PC-9 (cell line): ENCODE data around the gene THADA.

Source experiments
- EZH2 ChIP-seq: fragments of 200-600 bp; sonication (generic); IDR thresholded peaks from 2 replicates; pipeline ENCODE4 v1.8.0; 2017; ENCODE audit warnings: antibody characterized with exemption, low read depth
- TF ChIP-seq, protein P1 (sequence below): fragments of 200-600 bp; sonication (generic); conservative IDR thresholded peaks from 2 replicates; pipeline ENCODE4 v1.6.1; 2017; ENCODE audit warnings: mixed run types, antibody characterized with exemption, mild to moderate bottlenecking, moderate library complexity

DNA sequence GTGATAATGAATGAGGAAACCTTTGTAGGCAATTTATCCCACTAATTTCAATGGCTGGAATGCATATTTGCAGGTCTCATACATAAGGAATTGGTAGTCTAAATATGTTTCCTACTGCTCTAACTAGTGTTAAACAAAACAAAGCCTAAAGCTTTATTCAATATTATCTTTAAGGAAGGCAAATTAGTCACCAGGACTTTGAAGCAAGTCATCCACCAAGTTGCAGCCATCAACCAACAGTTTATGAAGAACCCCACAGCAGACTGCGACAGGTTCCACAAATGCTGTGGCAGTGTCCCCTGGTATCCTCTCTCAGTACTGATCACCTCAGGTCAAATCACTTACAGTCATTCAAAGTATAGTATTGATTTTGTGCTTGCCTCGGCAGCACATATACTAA is 187.9 kb downstream of the THADA start:
- TF ChIP-seq, protein P1, sequence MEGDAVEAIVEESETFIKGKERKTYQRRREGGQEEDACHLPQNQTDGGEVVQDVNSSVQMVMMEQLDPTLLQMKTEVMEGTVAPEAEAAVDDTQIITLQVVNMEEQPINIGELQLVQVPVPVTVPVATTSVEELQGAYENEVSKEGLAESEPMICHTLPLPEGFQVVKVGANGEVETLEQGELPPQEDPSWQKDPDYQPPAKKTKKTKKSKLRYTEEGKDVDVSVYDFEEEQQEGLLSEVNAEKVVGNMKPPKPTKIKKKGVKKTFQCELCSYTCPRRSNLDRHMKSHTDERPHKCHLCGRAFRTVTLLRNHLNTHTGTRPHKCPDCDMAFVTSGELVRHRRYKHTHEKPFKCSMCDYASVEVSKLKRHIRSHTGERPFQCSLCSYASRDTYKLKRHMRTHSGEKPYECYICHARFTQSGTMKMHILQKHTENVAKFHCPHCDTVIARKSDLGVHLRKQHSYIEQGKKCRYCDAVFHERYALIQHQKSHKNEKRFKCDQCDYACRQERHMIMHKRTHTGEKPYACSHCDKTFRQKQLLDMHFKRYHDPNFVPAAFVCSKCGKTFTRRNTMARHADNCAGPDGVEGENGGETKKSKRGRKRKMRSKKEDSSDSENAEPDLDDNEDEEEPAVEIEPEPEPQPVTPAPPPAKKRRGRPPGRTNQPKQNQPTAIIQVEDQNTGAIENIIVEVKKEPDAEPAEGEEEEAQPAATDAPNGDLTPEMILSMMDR = no peak
- TF ChIP-seq EZH2 = no peak
